Vagina (tissue), 2 donors: Measurements from ENCODE around the gene KRT5. TPM values are rescaled to one million over a fixed set of nuclear protein-coding genes. Genes with fewer than 3 reads are reported as not detected.

Experiments
- DNase-seq, 2 donors: peaks; one replicate each; pipeline ENCODE4 v3.0.0-alpha.2; 2017; ENCODE audit errors: extremely low spot score in 2 of 2
- H3K27ac ChIP-seq: fragments of 200-600 bp; sonication (generic); one replicate; pipeline ENCODE4 v1.5.1; 2019
- H3K27me3 ChIP-seq: fragments of 200-600 bp; sonication (generic); one replicate; pipeline ENCODE4 v1.5.1; 2019
- H3K36me3 ChIP-seq, 2 donors: fragments of 200-600 bp; sonication (generic); one replicate each; pipeline ENCODE4 v1.5.1; 2017 to 2019
- H3K4me1 ChIP-seq: fragments of 200-600 bp; sonication (generic); one replicate; pipeline ENCODE4 v1.5.1; 2019
- H3K4me3 ChIP-seq, 2 donors: fragments of 200-600 bp; sonication (generic); 1 replicate in 1 of 2; 2 replicates in 1 of 2; pipeline ENCODE4 v1.5.1; 2016 to 2019
- H3K9me3 ChIP-seq: fragments of 200-600 bp; sonication (generic); one replicate; pipeline ENCODE4 v1.5.1; 2019
- POLR2A ChIP-seq, 2 donors: fragments of 450-650 bp; IDR thresholded peaks; one replicate each; pipeline ENCODE4 v1.6.1; 2017; ENCODE audit warnings: antibody characterized with exemption in 2 of 2, mild to moderate bottlenecking in 2 of 2, moderate library complexity in 2 of 2
- POLR2AphosphoS5 ChIP-seq, 2 donors: sonication (generic); formaldehyde crosslinking; IDR thresholded peaks; one replicate each; pipeline ENCODE4 v1.9.0; 2017; ENCODE audit warnings: antibody characterized with exemption in 2 of 2, mild to moderate bottlenecking in 2 of 2, low read depth in 1 of 2; ENCODE audit not compliant: insufficient read depth in 1 of 2
- intact Hi-C: fragments of 100-400 bp; cut with DNase I; formaldehyde crosslinking; loops from one replicate; pipeline ENCODE4 v1.15.1; 2023
- total RNA-seq: library from RNA; depleted of rRNA; stranded (reverse); fragments of >200 nt; gene quantifications from one replicate; pipeline ENCODE4 v1.2.3, GENCODE V29; 2016
- TF ChIP-seq, protein P1 (sequence below), 3 experiments: fragments of 450-650 bp in 2 of 3; fragments of 200-600 bp in 1 of 3; sonication (generic) in 1 of 3; IDR thresholded peaks; one replicate each; pipeline ENCODE4 v1.5.1; 2017 to 2019; ENCODE audit warnings: antibody characterized with exemption in 3 of 3, mild to moderate bottlenecking in 2 of 3, moderate library complexity in 2 of 3

The KRT5 gene
- total RNA-seq, 1 donor from 2014 or later: 4,247 TPM

DNA sequence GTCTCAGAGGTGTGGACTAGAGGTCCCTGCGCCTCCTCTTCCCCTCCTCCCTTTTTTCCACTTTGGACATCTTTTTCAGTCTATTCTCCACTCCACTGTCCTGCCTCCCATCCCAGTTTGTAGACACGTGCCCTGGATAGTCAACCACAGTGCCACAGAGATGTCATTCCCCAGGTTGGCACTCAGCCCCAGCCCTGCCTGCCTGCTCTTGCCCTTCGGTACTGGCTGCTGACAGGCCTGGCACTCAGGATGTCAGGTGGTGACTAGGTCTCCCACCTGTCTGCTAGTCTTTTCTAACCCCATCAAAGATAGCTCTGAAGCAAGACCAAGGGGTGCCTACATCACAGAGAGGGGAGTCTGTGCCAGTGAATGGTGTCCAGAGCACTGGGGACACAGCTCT lies 16.9 kb upstream of the KRT5 start:
- no peak overlapping the region for H3K4me3 ChIP-seq
- DNase-seq: no peak
- intact Hi-C loops: no loop called here
- TF ChIP-seq POLR2A (IDR thresholded peaks at IDR 0.05) (no peak), POLR2AphosphoS5 (IDR thresholded peaks at IDR 0.05; ENCODE audit: insufficient read depth in 1 of 2, low read depth in 1 of 2) (no peak)
- peaks cover 42% of the 10 kb centered on the region for H3K4me1 ChIP-seq
- H3K36me3 ChIP-seq: no peaks in the 10 kb centered on the region
- no peaks in the 10 kb centered on the region for H3K9me3 ChIP-seq
- H3K27ac ChIP-seq: no peak overlapping the region
- no peaks in the 10 kb centered on the region for H3K27me3 ChIP-seq

DNA sequence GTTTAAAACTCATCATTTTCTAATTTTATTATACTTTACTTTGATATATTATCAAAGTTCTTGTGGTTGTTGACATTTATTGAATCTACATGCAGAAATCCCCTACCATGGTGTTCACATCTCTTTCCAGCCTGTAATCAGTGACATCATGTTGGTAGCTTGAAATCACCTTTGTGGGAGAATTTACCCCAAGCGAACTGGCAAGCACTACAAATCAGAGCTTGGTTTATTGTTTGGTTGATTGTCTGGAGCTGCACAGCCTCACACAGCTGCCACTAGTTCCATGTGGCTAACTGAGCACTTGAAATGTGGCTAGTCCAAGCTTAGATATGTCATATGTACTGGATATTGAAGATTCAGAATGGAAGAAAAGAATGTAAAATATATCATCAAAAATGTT lies 15.4 kb upstream of the KRT5 start:
- no peaks in the 10 kb centered on the region for H3K27me3 ChIP-seq
- no peaks in the 10 kb centered on the region for H3K36me3 ChIP-seq
- TF ChIP-seq, protein P1, sequence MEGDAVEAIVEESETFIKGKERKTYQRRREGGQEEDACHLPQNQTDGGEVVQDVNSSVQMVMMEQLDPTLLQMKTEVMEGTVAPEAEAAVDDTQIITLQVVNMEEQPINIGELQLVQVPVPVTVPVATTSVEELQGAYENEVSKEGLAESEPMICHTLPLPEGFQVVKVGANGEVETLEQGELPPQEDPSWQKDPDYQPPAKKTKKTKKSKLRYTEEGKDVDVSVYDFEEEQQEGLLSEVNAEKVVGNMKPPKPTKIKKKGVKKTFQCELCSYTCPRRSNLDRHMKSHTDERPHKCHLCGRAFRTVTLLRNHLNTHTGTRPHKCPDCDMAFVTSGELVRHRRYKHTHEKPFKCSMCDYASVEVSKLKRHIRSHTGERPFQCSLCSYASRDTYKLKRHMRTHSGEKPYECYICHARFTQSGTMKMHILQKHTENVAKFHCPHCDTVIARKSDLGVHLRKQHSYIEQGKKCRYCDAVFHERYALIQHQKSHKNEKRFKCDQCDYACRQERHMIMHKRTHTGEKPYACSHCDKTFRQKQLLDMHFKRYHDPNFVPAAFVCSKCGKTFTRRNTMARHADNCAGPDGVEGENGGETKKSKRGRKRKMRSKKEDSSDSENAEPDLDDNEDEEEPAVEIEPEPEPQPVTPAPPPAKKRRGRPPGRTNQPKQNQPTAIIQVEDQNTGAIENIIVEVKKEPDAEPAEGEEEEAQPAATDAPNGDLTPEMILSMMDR (IDR thresholded peaks at IDR 0.05): no peak
- TF ChIP-seq POLR2A (IDR thresholded peaks at IDR 0.05) (no peak), POLR2AphosphoS5 (IDR thresholded peaks at IDR 0.05; ENCODE audit: insufficient read depth in 1 of 2, low read depth in 1 of 2) (no peak)
- peaks cover 35% of the 10 kb centered on the region for H3K4me1 ChIP-seq
- intact Hi-C loops: no loop called here
- H3K9me3 ChIP-seq: no peaks in the 10 kb centered on the region
- H3K27ac ChIP-seq: no peak overlapping the region
- DNase-seq: no peak
- no peak overlapping the region for H3K4me3 ChIP-seq

DNA sequence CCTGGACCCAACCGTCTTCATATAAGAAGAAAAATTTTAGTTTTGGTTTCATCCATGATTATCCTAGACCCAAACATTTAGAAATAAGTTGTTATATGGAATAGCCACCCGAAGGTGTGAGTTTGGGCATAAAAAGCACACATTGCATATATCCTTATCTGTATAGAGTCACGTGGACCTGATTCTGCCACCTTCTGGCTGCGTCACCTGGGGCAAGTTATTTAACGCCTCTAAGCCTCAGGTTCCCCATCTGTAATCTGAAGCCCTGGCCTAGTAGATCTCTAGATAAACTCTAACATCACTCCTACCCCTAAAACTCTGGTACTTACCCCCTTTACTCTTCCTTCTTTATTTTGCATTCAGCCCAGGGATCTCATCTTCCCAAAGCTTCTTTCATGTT lies 14.3 kb upstream of the KRT5 start:
- Histone ChIP-seq H3K9me3 (no peaks in the 10 kb centered on the region), H3K4me3 (no peak overlapping the region), H3K27ac (no peak overlapping the region), H3K27me3 (no peaks in the 10 kb centered on the region), H3K4me1 (peaks cover 24% of the 10 kb centered on the region), H3K36me3 (no peaks in the 10 kb centered on the region)
- TF ChIP-seq, protein P1 (IDR thresholded peaks at IDR 0.05): no peak
- TF ChIP-seq POLR2A (IDR thresholded peaks at IDR 0.05) (no peak), POLR2AphosphoS5 (IDR thresholded peaks at IDR 0.05; ENCODE audit: insufficient read depth in 1 of 2, low read depth in 1 of 2) (no peak)
- intact Hi-C loops: no loop called here
- no peak for DNase-seq

DNA sequence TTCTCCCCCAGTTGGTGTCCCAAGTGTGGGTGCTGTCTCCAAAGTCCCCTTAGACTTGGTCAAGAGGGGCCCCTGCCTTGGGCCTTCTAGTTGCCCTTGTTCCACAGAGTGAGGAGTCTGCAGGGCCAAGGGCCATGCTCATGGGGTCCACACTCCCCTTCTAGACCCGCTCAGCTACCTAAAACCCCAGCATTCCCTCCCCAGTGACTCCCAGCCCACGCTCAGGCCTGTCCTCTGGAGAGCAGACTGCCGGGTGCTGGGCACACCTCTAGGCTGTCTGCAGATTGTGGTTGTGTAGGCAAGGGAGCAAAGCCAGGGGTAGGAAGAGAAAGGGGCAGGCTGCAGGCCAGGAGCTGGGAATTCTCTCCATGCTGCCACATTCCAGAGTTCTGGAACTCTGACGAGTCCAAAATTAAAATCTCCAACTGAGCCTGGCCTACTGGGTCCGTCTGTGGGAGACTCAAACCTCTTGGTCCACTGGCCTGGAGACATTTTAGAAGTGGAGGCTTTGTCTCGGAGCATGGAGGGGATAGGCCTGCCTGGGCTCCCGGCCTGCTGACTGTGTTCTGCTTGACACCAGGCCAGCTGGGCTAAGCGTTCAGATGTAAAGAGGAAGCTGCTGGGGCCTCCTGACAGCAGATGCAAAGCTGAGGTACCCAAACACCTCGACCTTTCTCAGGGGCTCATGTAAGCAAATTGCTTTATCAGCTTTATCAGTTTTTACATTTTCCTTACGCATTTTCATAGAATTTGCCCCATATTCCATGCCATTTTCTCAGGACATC lies 13.7 kb upstream of the KRT5 start:
- Histone ChIP-seq H3K4me3 (no peak overlapping the region), H3K27me3 (no peaks in the 10 kb centered on the region), H3K27ac (no peak overlapping the region), H3K9me3 (no peaks in the 10 kb centered on the region), H3K36me3 (no peaks in the 10 kb centered on the region), H3K4me1 (peaks cover 18% of the 10 kb centered on the region)
- DNase-seq: no peak
- TF ChIP-seq POLR2AphosphoS5 (IDR thresholded peaks at IDR 0.05; ENCODE audit: insufficient read depth in 1 of 2, low read depth in 1 of 2): no peak
- no peak for TF ChIP-seq POLR2A (IDR thresholded peaks at IDR 0.05)
- TF ChIP-seq, protein P1 (IDR thresholded peaks at IDR 0.05): no peak
- intact Hi-C loops: no loop called here

DNA sequence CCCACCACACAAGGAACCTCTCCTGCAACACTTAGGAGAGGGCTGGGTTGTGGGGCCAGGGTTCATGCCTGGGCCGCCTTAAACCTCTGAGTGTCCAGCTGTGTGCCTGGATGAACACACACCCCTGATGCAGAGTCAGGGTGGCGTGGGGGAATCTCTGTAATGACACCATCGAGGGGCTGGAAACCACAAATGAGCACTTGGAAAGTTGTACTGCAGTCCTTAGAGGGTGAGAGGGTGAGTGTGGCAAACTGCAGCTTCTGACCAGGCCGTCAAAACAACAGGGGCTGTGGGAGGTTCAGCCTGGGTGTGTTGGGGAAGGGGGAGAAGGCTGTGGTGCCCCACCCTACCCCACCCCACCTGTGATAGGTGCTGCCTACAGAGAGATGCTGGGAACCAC lies 12.4 kb upstream of the KRT5 start:
- DNase-seq: no peak
- intact Hi-C loops: no loop called here
- H3K4me3 ChIP-seq: no peak overlapping the region
- H3K27me3 ChIP-seq: no peaks in the 10 kb centered on the region
- H3K27ac ChIP-seq: no peak overlapping the region
- no peaks in the 10 kb centered on the region for H3K36me3 ChIP-seq
- TF ChIP-seq POLR2AphosphoS5 (IDR thresholded peaks at IDR 0.05; ENCODE audit: insufficient read depth in 1 of 2, low read depth in 1 of 2): no peak
- TF ChIP-seq POLR2A (IDR thresholded peaks at IDR 0.05): no peak
- TF ChIP-seq, protein P1 (IDR thresholded peaks at IDR 0.05): no peak
- peaks cover 6% of the 10 kb centered on the region for H3K4me1 ChIP-seq
- H3K9me3 ChIP-seq: no peaks in the 10 kb centered on the region
